B cell (primary cell): ENCODE data around the gene UBTD1. TPM values are rescaled to one million over a fixed set of nuclear protein-coding genes. Genes with fewer than 3 reads are reported as not detected.

Experiments used
- ATAC-seq: fragments of 200-7000 bp; cut with Tn5 transposase; one replicate; pipeline ENCODE4 v1.10.0; 2021; ENCODE audit warnings: low read depth, mild to moderate bottlenecking, moderate number of reproducible peaks, moderate library complexity
- CTCF ChIA-PET: fragments of 350-600 bp; sonication (Branson Sonifier 250); formaldehyde crosslinking; loops from one replicate; lab custom pipeline; 2021; ENCODE audit warnings: antibody characterized with exemption, inconsistent platforms; lab: Charles Lee
- POLR2A ChIA-PET: fragments of 350-600 bp; sonication (Branson Sonifier 250); formaldehyde crosslinking; loops from one replicate; lab custom pipeline; 2021; ENCODE audit warnings: antibody characterized with exemption; lab: Charles Lee
- DNase-seq: peaks from one replicate; pipeline ENCODE4 v3.0.0; 2013
- H2AFZ ChIP-seq: 2 replicates; pipeline ENCODE4 v1.6.1; 2012; ENCODE audit warnings: mild to moderate bottlenecking, low read depth, low read length; ENCODE audit not compliant: insufficient read depth, poor library complexity, severe bottlenecking
- H3K27ac ChIP-seq, 2 donors: 1 replicate in 1 of 2; 2 replicates in 1 of 2; pipeline ENCODE4 v1.5.1; 2012 to 2013; ENCODE audit warnings: low read length in 2 of 2, mild to moderate bottlenecking in 2 of 2, moderate library complexity in 1 of 2
- H3K27me3 ChIP-seq, 4 experiments: fragments of 200-600 bp in 1 of 4; sonication (generic) in 1 of 4; replicated peaks in 1 of 4; 1 replicate in 2 of 4; 2 replicates in 2 of 4; pipeline versions ENCODE4 v1.6.1 to v1.7.0; 2013 to 2016; ENCODE audit warnings: low read length in 3 of 4, mild to moderate bottlenecking in 2 of 4, mixed read lengths in 1 of 4, moderate library complexity in 1 of 4; ENCODE audit not compliant: insufficient read depth in 4 of 4, control insufficient read depth in 3 of 4; ENCODE audit errors: control extremely low read depth in 1 of 4
- H3K36me3 ChIP-seq, 2 experiments: replicated peaks in 1 of 2; 1 replicate in 1 of 2; 2 replicates in 1 of 2; pipeline versions ENCODE4 v1.6.1 to v1.7.1; 2013; ENCODE audit warnings: low read length in 1 of 2; ENCODE audit not compliant: insufficient read depth in 2 of 2, control insufficient read depth in 1 of 2; ENCODE audit errors: control extremely low read depth in 1 of 2, extremely low read depth in 1 of 2
- H3K4me1 ChIP-seq, 2 donors: fragments of 200-600 bp in 1 of 2; sonication (generic) in 1 of 2; 1 replicate in 1 of 2; 2 replicates in 1 of 2; pipeline versions ENCODE4 v1.5.1 to v1.6.1; 2013 to 2017; ENCODE audit warnings: low read length in 2 of 2; ENCODE audit not compliant: control insufficient read depth in 2 of 2, insufficient read depth in 2 of 2
- H3K4me2 ChIP-seq: replicated peaks from 2 replicates; pipeline ENCODE3; 2012; ENCODE audit warnings: mild to moderate bottlenecking, low read depth, low read length; ENCODE audit not compliant: poor library complexity, severe bottlenecking
- H3K4me3 ChIP-seq, 5 experiments: fragments of 200-600 bp in 1 of 5; sonication (generic) in 1 of 5; 1 replicate in 3 of 5; 2 replicates in 2 of 5; pipeline versions ENCODE4 v1.5.1 to v1.7.0; 2011 to 2016; ENCODE audit warnings: low read length in 4 of 5, mild to moderate bottlenecking in 4 of 5, low read depth in 2 of 5, control low read depth in 1 of 5, moderate library complexity in 1 of 5; ENCODE audit not compliant: insufficient read depth in 1 of 5; ENCODE audit errors: control extremely low read depth in 1 of 5, extremely low read depth in 1 of 5
- H3K79me2 ChIP-seq: fragments of 200-600 bp; sonication (generic); one replicate; pipeline ENCODE4 v1.6.0; 2016; ENCODE audit warnings: low read length; ENCODE audit not compliant: control insufficient read depth, insufficient read depth
- H3K9ac ChIP-seq: fragments of 200-600 bp; sonication (generic); 2 replicates; pipeline ENCODE4 v1.6.1; 2017; ENCODE audit warnings: mild to moderate bottlenecking, low read length, moderate library complexity
- H3K9me3 ChIP-seq, 3 donors: one replicate each; pipeline versions ENCODE4 v1.6.1 to v1.7.1; 2013; ENCODE audit warnings: low read length in 2 of 3; ENCODE audit not compliant: control insufficient read depth in 2 of 3, insufficient read depth in 1 of 3; ENCODE audit errors: control extremely low read depth in 1 of 3
- H4K20me1 ChIP-seq: 2 replicates; pipeline ENCODE4 v1.6.0; 2012; ENCODE audit warnings: mild to moderate bottlenecking, low read length; ENCODE audit not compliant: insufficient read depth, control insufficient read depth, poor library complexity, severe bottlenecking
- H3K27ac Mint-ChIP-seq: one replicate; pipeline ENCODE4 v1.8.0; 2021; ENCODE audit warnings: mixed read lengths
- H3K27me3 Mint-ChIP-seq: one replicate; pipeline ENCODE4 v1.8.0; 2021; ENCODE audit warnings: mixed read lengths
- H3K4me1 Mint-ChIP-seq: one replicate; pipeline ENCODE4 v1.8.0; 2021; ENCODE audit warnings: mixed read lengths
- H3K4me3 Mint-ChIP-seq: one replicate; pipeline ENCODE4 v1.8.0; 2021; ENCODE audit warnings: mixed read lengths
- H3K9me3 Mint-ChIP-seq: one replicate; pipeline ENCODE4 v1.8.0; 2022; ENCODE audit warnings: mixed read lengths; ENCODE audit not compliant: insufficient read depth
- EZH2 ChIP-seq: IDR thresholded peaks from 2 replicates; pipeline ENCODE4 v1.6.1; 2012; ENCODE audit warnings: borderline replicate concordance, low read depth, mild to moderate bottlenecking, moderate library complexity, low read length; ENCODE audit not compliant: insufficient read depth, poor library complexity, severe bottlenecking
- WGBS: methylation state at CpG from one replicate; pipeline ENCODE4 v1.1.5; 2013; ENCODE audit warnings: missing lambda C conversion rate; ENCODE audit not compliant: insufficient coverage; 5-methylcytosine and 5-hydroxymethylcytosine counted together
- intact Hi-C: fragments of 100-400 bp; cut with micrococcal nuclease; formaldehyde crosslinking; loops from one replicate; pipeline ENCODE4 v1.10.0; 2022
- polyA plus RNA-seq: library from polyadenylated mRNA; depleted of rRNA; stranded (reverse); fragments of >200 nt; gene quantifications from 2 replicates; pipeline ENCODE4 v1.2.3, GENCODE V29; 2012
- total RNA-seq, 2 donors: library from RNA; stranded (reverse); fragments of 120-200 nt in 1 of 2; gene quantifications; 1 replicate in 1 of 2; 2 replicates in 1 of 2; pipeline versions ENCODE4 v1.2.3 to v1.2.4, GENCODE V29; 2013 to 2022
- TF ChIP-seq, protein P1 (sequence below): fragments of 200-600 bp; IDR thresholded peaks from one replicate; pipeline ENCODE4 v1.8.0; 2022; ENCODE audit warnings: antibody characterized with exemption, mild to moderate bottlenecking

UBTD1 gene
- total and polyA plus RNA-seq, 2 donors (not counting 1 experiment from before 2014, with no cell fraction given): 1.3 to 1.8 TPM

GRCh38 chr10:97547962-97548361, 49.2 kb downstream of the UBTD1 start:
- H3K36me3 ChIP-seq: no peaks in the 10 kb centered on the region
- CTCF ChIA-PET: no interaction called here
- H2AFZ ChIP-seq: no peak overlapping the region
- intact Hi-C loops: no loop called here
- H3K79me2 ChIP-seq: no peaks in the 10 kb centered on the region
- Mint-ChIP-seq H3K9me3 (no peaks in the 10 kb centered on the region), H3K27me3 (peaks cover 8% of the 10 kb centered on the region), H3K4me1 (no peaks in the 10 kb centered on the region), H3K27ac (no peak overlapping the region), H3K4me3 (no peak overlapping the region)
- no peaks in the 10 kb centered on the region for H3K9me3 ChIP-seq
- H3K27ac ChIP-seq: no peak overlapping the region
- no peak overlapping the region for H3K9ac ChIP-seq
- TF ChIP-seq, protein P1, sequence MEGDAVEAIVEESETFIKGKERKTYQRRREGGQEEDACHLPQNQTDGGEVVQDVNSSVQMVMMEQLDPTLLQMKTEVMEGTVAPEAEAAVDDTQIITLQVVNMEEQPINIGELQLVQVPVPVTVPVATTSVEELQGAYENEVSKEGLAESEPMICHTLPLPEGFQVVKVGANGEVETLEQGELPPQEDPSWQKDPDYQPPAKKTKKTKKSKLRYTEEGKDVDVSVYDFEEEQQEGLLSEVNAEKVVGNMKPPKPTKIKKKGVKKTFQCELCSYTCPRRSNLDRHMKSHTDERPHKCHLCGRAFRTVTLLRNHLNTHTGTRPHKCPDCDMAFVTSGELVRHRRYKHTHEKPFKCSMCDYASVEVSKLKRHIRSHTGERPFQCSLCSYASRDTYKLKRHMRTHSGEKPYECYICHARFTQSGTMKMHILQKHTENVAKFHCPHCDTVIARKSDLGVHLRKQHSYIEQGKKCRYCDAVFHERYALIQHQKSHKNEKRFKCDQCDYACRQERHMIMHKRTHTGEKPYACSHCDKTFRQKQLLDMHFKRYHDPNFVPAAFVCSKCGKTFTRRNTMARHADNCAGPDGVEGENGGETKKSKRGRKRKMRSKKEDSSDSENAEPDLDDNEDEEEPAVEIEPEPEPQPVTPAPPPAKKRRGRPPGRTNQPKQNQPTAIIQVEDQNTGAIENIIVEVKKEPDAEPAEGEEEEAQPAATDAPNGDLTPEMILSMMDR: no peak
- TF ChIP-seq EZH2: no peak
- no peaks in the 10 kb centered on the region for H4K20me1 ChIP-seq
- no peaks in the 10 kb centered on the region for H3K27me3 ChIP-seq
- no peaks in the 10 kb centered on the region for H3K4me1 ChIP-seq
- no peak overlapping the region for H3K4me2 ChIP-seq
- ATAC-seq (no peak), DNase-seq (no peak)
- POLR2A ChIA-PET: no interaction called here
- WGBS: 81% methylated on average over 3 of the region's 4 CpGs
- H3K4me3 ChIP-seq: no peak overlapping the region

DNA sequence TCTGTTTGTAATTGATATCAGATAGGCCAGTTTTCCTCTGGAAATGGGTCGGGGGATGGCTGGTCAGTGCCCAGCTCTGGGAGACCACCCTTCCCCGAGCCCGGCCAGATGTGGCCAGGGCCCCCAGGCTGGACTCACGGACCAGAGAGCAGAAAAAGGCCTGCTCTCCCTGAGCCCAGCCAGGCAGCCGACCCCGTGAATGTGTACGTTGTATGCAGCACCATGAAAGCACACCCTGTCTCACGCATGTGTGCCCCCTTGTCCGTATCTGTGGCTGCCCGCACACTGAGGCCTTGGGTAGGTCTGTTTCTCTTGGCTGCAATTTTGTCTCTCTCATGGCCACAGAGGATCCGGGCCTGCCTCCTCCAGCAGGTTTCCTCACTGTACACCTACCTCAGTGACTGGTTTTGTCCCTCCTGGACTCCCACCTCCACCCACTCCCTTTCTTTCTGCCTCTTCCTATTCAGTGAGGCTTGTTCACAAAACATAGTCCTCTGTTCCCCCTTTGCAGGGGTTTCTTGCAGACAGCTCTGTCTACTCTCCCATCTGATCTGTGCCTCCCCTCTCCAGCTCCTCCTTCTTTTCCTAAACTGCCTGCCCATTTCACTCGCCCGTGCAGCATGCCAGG, 50.2 kb downstream of the UBTD1 start:
- Histone ChIP-seq H3K9ac (no peak overlapping the region), H3K27ac (no peak overlapping the region), H3K79me2 (no peaks in the 10 kb centered on the region), H3K36me3 (no peaks in the 10 kb centered on the region), H3K27me3 (no peaks in the 10 kb centered on the region), H2AFZ (no peak overlapping the region), H4K20me1 (no peaks in the 10 kb centered on the region), H3K4me2 (no peak overlapping the region), H3K9me3 (no peaks in the 10 kb centered on the region), H3K4me3 (no peak overlapping the region), H3K4me1 (no peaks in the 10 kb centered on the region)
- H3K27ac Mint-ChIP-seq: no peak overlapping the region
- H3K27me3 Mint-ChIP-seq: peaks cover 3% of the 10 kb centered on the region
- ChIA-PET POLR2A (no interaction called here), CTCF (interaction anchor here (6.8 kb wide), 1 partner anchor 84 kb away, joined by 96 read pairs; no protein-coding TSS in a partner anchor)
- H3K4me3 Mint-ChIP-seq: no peak overlapping the region
- no peaks in the 10 kb centered on the region for H3K9me3 Mint-ChIP-seq
- H3K4me1 Mint-ChIP-seq: no peaks in the 10 kb centered on the region
- ATAC-seq: no peak
- intact Hi-C loops: no loop called here
- TF ChIP-seq, protein P1: no peak
- TF ChIP-seq EZH2: no peak
- 90% methylated on average over 13 of the region's 13 CpGs for WGBS
- DNase-seq: no peak
